IPS-20b (cell line): ENCODE results near the gene VSIG10L2.

Experiments used
- H3K27ac ChIP-seq: one replicate; pipeline ENCODE4 v1.5.1; 2013; ENCODE audit warnings: low read length
- H3K27me3 ChIP-seq: 2 replicates; pipeline ENCODE4 v1.6.1; 2013; ENCODE audit warnings: mild to moderate bottlenecking, low read length, inconsistent platforms; ENCODE audit not compliant: insufficient read depth
- H3K36me3 ChIP-seq: 2 replicates; pipeline ENCODE4 v1.6.1; 2013; ENCODE audit warnings: low read depth, mild to moderate bottlenecking, inconsistent platforms, low read length, moderate library complexity; ENCODE audit not compliant: insufficient read depth
- H3K4me1 ChIP-seq: 2 replicates; pipeline ENCODE4 v1.6.1; 2013; ENCODE audit warnings: mild to moderate bottlenecking, control low read depth, inconsistent platforms, low read length, moderate library complexity; ENCODE audit not compliant: insufficient read depth
- H3K4me3 ChIP-seq: 2 replicates; pipeline ENCODE4 v1.5.1; 2013; ENCODE audit warnings: mild to moderate bottlenecking, low read length, inconsistent platforms
- H3K9ac ChIP-seq: 2 replicates; pipeline ENCODE4 v1.6.1; 2013; ENCODE audit warnings: low read depth, mild to moderate bottlenecking, inconsistent platforms, low read length, moderate library complexity
- H3K9me3 ChIP-seq: 2 replicates; pipeline ENCODE4 v1.6.1; 2013; ENCODE audit warnings: mild to moderate bottlenecking, low read depth, low read length, inconsistent platforms; ENCODE audit not compliant: insufficient read depth

VSIG10L2 gene

DNA sequence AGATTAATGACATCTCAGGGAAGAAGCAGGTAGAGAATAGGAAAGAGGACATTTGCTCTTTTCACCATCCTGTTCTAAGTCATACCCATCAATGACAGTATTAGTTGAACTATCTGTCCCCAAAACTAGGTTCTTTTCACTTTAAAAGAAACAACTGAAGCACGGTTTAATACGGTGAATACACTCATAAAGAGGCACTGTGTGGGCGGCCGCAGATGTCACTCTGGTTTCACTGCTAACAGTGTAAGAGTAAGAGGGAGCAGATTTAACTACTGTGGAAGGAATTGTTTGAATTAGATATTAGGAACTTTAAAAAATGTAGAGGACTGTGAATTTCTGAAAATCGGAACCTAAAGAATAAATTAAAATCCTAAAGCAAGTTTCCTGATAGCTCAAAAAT lies 49.5 kb downstream of the VSIG10L2 start:
- no peak overlapping the region for H3K4me3 ChIP-seq

DNA sequence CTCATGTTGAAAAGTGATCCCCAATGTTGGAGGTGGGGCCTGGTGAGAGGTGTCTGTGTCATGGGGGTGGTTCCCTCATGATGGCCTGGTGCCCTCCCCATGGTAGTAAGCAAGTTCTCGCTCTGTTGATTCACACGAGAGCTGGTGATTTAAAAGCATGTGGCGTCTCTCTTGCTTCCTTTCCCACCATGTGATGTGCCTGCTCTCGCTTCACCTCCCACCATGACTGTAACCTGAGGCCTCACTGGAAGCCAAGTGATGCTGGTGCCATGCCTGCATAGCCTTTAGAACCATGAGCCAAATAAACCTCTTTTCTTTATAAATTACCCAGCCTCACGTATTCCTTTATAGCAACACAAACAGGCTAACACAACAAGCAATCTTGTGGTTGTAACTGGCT lies 52.4 kb downstream of the VSIG10L2 start:
- Histone ChIP-seq H3K9me3 (no peaks in the 10 kb centered on the region), H3K4me3 (no peak overlapping the region), H3K4me1 (no peaks in the 10 kb centered on the region), H3K9ac (no peak overlapping the region), H3K36me3 (peaks cover 62% of the 10 kb centered on the region), H3K27ac (no peak overlapping the region), H3K27me3 (no peaks in the 10 kb centered on the region)

More for the DNA sequence above, 49.5 kb downstream of the VSIG10L2 start:
- H3K4me1 ChIP-seq: 0 out of 2 replicates have a peak, but pooled peaks cover 4% of the 10 kb centered on the region
- no peak overlapping the region for H3K9ac ChIP-seq
- peaks cover 48% of the 10 kb centered on the region for H3K36me3 ChIP-seq
- H3K9me3 ChIP-seq: no peaks in the 10 kb centered on the region
- H3K27ac ChIP-seq: no peak overlapping the region
- H3K27me3 ChIP-seq: no peaks in the 10 kb centered on the region

GRCh38 chr11:125999234-125999880 lies 53.5 kb downstream of the VSIG10L2 start:
- Histone ChIP-seq H3K9me3 (no peaks in the 10 kb centered on the region), H3K36me3 (peaks cover 58% of the 10 kb centered on the region), H3K4me1 (no peaks in the 10 kb centered on the region), H3K27ac (no peak overlapping the region), H3K9ac (no peak overlapping the region), H3K4me3 (no peak overlapping the region), H3K27me3 (no peaks in the 10 kb centered on the region)

DNA sequence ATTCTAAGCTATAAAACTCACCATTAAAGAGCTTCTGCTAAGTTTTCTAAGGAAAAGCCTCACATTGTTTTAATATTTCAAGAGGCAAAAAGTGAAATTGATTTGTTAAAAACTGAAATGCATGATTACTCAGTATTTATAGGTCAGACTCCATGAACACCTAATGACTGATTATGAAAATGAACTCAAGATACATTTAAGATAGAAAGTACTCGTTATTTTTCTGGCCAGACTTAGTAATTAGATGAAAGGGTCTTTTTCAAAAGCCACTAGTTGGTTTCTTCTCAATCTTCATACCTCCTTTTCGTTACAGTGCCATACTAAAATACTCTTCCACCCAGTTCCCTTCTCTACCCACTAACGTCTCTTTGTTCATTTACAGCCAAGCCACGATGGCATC lies 56.3 kb downstream of the VSIG10L2 start:
- no peak overlapping the region for H3K4me3 ChIP-seq
- no peak overlapping the region for H3K27ac ChIP-seq
- H3K4me1 ChIP-seq: no peaks in the 10 kb centered on the region
- no peaks in the 10 kb centered on the region for H3K27me3 ChIP-seq
- no peak overlapping the region for H3K9ac ChIP-seq
- peaks cover 59% of the 10 kb centered on the region for H3K36me3 ChIP-seq
- no peaks in the 10 kb centered on the region for H3K9me3 ChIP-seq
